Adrenal gland (tissue), 5 donors: Measurements from ENCODE around the gene LARP1.

Source experiments
- POLR2A ChIP-seq, 2 donors: fragments of 450-650 bp; IDR thresholded peaks; one replicate each; pipeline ENCODE4 v1.6.1; 2017; ENCODE audit warnings: antibody characterized with exemption in 2 of 2, mild to moderate bottlenecking in 2 of 2, moderate library complexity in 1 of 2
- TF ChIP-seq, protein P1 (sequence below), 6 experiments: fragments of 450-650 bp in 4 of 6; fragments of 200-600 bp in 2 of 6; sonication (generic) in 1 of 6; IDR thresholded peaks; 1 replicate in 5 of 6; 2 replicates in 1 of 6; pipeline versions ENCODE4 v1.5.1 to v1.8.0; 2016 to 2021; ENCODE audit warnings: antibody characterized with exemption in 6 of 6, mild to moderate bottlenecking in 2 of 6, moderate library complexity in 1 of 6
- donor health status: DM: no; HTN: no; CAD: no.

DNA sequence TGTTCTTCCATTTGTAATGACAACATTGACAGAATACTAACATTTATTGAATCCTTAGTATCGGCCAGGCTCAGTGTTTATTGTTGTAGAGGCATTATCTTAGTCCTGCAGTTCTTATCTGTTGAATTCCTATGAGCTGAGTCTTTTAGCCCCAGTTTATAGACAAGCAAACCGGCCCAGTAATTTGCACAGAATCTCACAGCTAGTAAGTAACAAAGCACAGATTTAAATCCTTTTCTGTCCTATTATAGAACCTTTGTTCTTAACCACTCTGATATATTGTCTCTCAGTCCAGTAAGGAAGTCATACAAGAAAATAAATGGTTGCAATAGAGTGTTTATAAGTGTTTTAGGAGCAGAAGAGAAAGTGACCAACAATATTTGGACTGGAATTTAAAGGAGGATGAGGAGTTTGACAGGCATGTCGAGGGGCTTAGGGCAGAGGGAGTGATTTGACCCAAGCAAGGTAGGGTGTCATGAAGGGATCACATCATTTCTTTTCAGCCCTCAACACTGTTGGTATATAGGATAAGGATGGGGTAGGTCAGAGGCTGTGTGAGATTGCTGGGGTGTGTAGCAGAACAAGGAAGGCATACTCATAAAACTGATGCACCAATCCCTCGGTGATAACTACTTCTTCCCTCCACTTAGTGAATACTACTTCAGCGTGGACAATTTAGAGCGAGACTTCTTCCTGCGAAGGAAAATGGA lies 39.5 kb downstream of the LARP1 start:
- TF ChIP-seq, protein P1, sequence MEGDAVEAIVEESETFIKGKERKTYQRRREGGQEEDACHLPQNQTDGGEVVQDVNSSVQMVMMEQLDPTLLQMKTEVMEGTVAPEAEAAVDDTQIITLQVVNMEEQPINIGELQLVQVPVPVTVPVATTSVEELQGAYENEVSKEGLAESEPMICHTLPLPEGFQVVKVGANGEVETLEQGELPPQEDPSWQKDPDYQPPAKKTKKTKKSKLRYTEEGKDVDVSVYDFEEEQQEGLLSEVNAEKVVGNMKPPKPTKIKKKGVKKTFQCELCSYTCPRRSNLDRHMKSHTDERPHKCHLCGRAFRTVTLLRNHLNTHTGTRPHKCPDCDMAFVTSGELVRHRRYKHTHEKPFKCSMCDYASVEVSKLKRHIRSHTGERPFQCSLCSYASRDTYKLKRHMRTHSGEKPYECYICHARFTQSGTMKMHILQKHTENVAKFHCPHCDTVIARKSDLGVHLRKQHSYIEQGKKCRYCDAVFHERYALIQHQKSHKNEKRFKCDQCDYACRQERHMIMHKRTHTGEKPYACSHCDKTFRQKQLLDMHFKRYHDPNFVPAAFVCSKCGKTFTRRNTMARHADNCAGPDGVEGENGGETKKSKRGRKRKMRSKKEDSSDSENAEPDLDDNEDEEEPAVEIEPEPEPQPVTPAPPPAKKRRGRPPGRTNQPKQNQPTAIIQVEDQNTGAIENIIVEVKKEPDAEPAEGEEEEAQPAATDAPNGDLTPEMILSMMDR (IDR thresholded peaks at IDR 0.05): no peak
- no peak for TF ChIP-seq POLR2A (IDR thresholded peaks at IDR 0.05)
